ENCODE data around the gene ZNF718. TPM values are rescaled to one million over a fixed set of nuclear protein-coding genes. Genes with fewer than 3 reads are reported as not detected.
"Not testable (repeated sequence)": the region's sequence is repeated elsewhere in the genome, so short reads cannot be mapped to it uniquely, and the experiment has no call there.

The ZNF718 gene
- total RNA-seq (2.6 and 4.8 TPM in 2 replicates), polyA plus RNA-seq (1.5 and 3.1 TPM in 2 replicates), polyA minus RNA-seq (ENCODE audit: low replicate concordance) (0.16 and 1.1 TPM in 2 replicates)
- polyA plus RNA-seq (2012) = 0.94 and 2.7 TPM in 2 replicates

- Histone ChIP-seq H3K4me1 (ENCODE audit: control insufficient read depth, extremely low read depth, insufficient read depth, low read length) (peaks cover 4% of the 10 kb centered on the region), H3K4me3 (replicated peaks in 1 of 4; ENCODE audit: control extremely low read depth in 1 of 4, insufficient read depth in 1 of 4, low read depth in 3 of 4, low read length in 4 of 4) (peak within 1 kb of the TSS; percentile 69 to 89 (median 80)), H3K79me2 (ENCODE audit: control insufficient read depth, insufficient read depth, low read length) (peaks cover 16% of the 10 kb centered on the region), H3K36me3 (ENCODE audit: control insufficient read depth, insufficient read depth, low read length) (no peaks in the 10 kb centered on the region), H3K9me3 (ENCODE audit: control insufficient read depth, insufficient read depth, low read depth, low read length) (no peaks in the 10 kb centered on the region), H3K4me2 (ENCODE audit: extremely low read depth, insufficient read depth, low read length) (peak within 1 kb of the TSS; percentile 84), H3K27me3 (ENCODE audit: control insufficient read depth, insufficient read depth, low read length) (no peaks in the 10 kb centered on the region), H4K20me1 (ENCODE audit: control insufficient read depth, extremely low read depth, insufficient read depth, low read length) (no peaks in the 10 kb centered on the region), H3K27ac (ENCODE audit: insufficient read depth, low read length) (peak within 1 kb of the TSS; percentile 86), H3K9ac (ENCODE audit: insufficient read depth, low read length) (peak within 1 kb of the TSS; percentile 79), H2AFZ (ENCODE audit: low read length) (peak within 1 kb of the TSS; percentile 98)
- peak; percentile 97 to 98 for DNase-seq (ENCODE audit: low read depth in 2 of 2)
- TF ChIP-seq EZH2 (IDR thresholded peaks at IDR 0.05; ENCODE audit: low read length, missing control alignments) (no peak), CTCF (conservative IDR thresholded peaks at IDR 0.05 in 1 of 2, IDR thresholded peaks at IDR 0.05 in 1 of 2; ENCODE audit: low read depth in 1 of 2, low read length in 2 of 2) (no peak)
Observed at GRCh38 chr4:124275-125081, at the start of gene ZNF718. ZNF718 (plus strand) TSS chr4:124501; CDS start chr4:124671, 170 bp downstream.

- H3K27ac ChIP-seq (ENCODE audit: insufficient read depth, low read length) = no peak overlapping the region
- H4K20me1 ChIP-seq (ENCODE audit: control insufficient read depth, extremely low read depth, insufficient read depth, low read length) = no peaks in the 10 kb centered on the region
- H2AFZ ChIP-seq (ENCODE audit: low read length) = no peak overlapping the region
- no peaks in the 10 kb centered on the region for H3K27me3 ChIP-seq (ENCODE audit: control insufficient read depth, insufficient read depth, low read length)
- H3K4me1 ChIP-seq (ENCODE audit: control insufficient read depth, extremely low read depth, insufficient read depth, low read length) = no peaks in the 10 kb centered on the region
- H3K9me3 ChIP-seq (ENCODE audit: control insufficient read depth, insufficient read depth, low read depth, low read length) = peaks cover 6% of the 10 kb centered on the region
- H3K4me2 ChIP-seq (ENCODE audit: extremely low read depth, insufficient read depth, low read length) = no peak overlapping the region
- H3K9ac ChIP-seq (ENCODE audit: insufficient read depth, low read length) = no peak overlapping the region
- peaks cover 1% of the 10 kb centered on the region for H3K36me3 ChIP-seq (ENCODE audit: control insufficient read depth, insufficient read depth, low read length)
- DNase-seq (ENCODE audit: low read depth in 2 of 2) = no peak
- H3K79me2 ChIP-seq (ENCODE audit: control insufficient read depth, insufficient read depth, low read length) = no peaks in the 10 kb centered on the region
- H3K4me3 ChIP-seq (replicated peaks in 1 of 4; ENCODE audit: control extremely low read depth in 1 of 4, insufficient read depth in 1 of 4, low read depth in 3 of 4, low read length in 4 of 4) = no peak overlapping the region
- no peak for TF ChIP-seq EZH2 (IDR thresholded peaks at IDR 0.05; ENCODE audit: low read length, missing control alignments)
- no peak for TF ChIP-seq CTCF (conservative IDR thresholded peaks at IDR 0.05 in 1 of 2, IDR thresholded peaks at IDR 0.05 in 1 of 2; ENCODE audit: low read depth in 1 of 2, low read length in 2 of 2)
Observed at GRCh38 chr4:85951-86350, 38.4 kb upstream of the ZNF718 start.

- H3K4me2 ChIP-seq (ENCODE audit: extremely low read depth, insufficient read depth, low read length); H3K27ac ChIP-seq (ENCODE audit: insufficient read depth, low read length); H3K4me3 ChIP-seq (replicated peaks in 1 of 4; ENCODE audit: control extremely low read depth in 1 of 4, insufficient read depth in 1 of 4, low read depth in 3 of 4, low read length in 4 of 4); H3K36me3 ChIP-seq (ENCODE audit: control insufficient read depth, insufficient read depth, low read length); H3K27me3 ChIP-seq (ENCODE audit: control insufficient read depth, insufficient read depth, low read length); H4K20me1 ChIP-seq (ENCODE audit: control insufficient read depth, extremely low read depth, insufficient read depth, low read length); DNase-seq (ENCODE audit: low read depth in 2 of 2); H3K4me1 ChIP-seq (ENCODE audit: control insufficient read depth, extremely low read depth, insufficient read depth, low read length); H3K9me3 ChIP-seq (ENCODE audit: control insufficient read depth, insufficient read depth, low read depth, low read length); H3K9ac ChIP-seq (ENCODE audit: insufficient read depth, low read length); H2AFZ ChIP-seq (ENCODE audit: low read length); H3K79me2 ChIP-seq (ENCODE audit: control insufficient read depth, insufficient read depth, low read length): not testable (repeated sequence)
Observed at GRCh38 chr4:86559-87324, 37.6 kb upstream of the ZNF718 start.

Data from fibroblast of lung (primary cell).